ENCODE data around the gene LCA5L.

Gene LCA5L

GRCh38 chr21:39479814-39480182 lies 34.2 kb upstream of the LCA5L start:
- no peak for DNase-seq (ENCODE audit: low read depth)
- TF ChIP-seq, protein P1, sequence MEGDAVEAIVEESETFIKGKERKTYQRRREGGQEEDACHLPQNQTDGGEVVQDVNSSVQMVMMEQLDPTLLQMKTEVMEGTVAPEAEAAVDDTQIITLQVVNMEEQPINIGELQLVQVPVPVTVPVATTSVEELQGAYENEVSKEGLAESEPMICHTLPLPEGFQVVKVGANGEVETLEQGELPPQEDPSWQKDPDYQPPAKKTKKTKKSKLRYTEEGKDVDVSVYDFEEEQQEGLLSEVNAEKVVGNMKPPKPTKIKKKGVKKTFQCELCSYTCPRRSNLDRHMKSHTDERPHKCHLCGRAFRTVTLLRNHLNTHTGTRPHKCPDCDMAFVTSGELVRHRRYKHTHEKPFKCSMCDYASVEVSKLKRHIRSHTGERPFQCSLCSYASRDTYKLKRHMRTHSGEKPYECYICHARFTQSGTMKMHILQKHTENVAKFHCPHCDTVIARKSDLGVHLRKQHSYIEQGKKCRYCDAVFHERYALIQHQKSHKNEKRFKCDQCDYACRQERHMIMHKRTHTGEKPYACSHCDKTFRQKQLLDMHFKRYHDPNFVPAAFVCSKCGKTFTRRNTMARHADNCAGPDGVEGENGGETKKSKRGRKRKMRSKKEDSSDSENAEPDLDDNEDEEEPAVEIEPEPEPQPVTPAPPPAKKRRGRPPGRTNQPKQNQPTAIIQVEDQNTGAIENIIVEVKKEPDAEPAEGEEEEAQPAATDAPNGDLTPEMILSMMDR (IDR thresholded peaks at IDR 0.05; ENCODE audit: control insufficient read depth, extremely low read depth, insufficient read depth): no peak
- H3K4me3 ChIP-seq (ENCODE audit: low read depth, low read length): no peak overlapping the region

DNA sequence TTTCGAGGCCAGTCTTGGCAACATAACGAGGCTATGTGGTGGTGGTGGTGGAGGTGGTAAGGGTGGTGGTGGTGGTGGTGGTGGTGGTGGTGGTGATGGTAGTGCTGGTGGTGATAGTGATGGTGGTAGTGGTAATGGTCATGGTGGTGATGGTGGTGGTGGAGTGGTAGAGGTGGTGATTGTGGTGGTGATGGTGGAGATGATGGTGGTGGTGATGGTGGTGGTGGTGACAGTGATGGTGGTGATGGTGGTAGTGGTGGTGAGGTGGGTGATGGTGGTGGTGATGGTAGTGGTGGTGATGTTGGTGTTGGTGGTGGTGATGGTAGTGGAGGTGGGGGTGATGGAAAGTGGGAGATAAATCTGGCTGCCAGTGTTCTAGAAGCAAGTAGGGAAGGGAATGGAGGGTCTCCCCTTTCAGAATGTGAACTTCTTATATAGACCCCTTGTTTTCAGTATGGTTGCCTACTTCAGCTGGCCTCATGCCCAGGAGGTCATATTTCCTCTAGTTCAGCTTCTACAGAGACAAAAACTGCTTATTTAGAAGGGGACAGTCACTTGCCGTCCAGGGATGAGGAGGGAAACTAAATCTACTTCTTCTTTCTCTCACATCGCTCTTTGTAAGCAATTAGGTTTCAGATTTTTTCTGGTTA lies 33.7 kb upstream of the LCA5L start:
- no peak overlapping the region for H3K4me3 ChIP-seq (ENCODE audit: low read depth, low read length)
- DNase-seq (ENCODE audit: low read depth): no peak
- TF ChIP-seq, protein P1 (IDR thresholded peaks at IDR 0.05; ENCODE audit: control insufficient read depth, extremely low read depth, insufficient read depth): no peak

GRCh38 chr21:39474611-39475010 lies 29.0 kb upstream of the LCA5L start:
- TF ChIP-seq, protein P1 (IDR thresholded peaks at IDR 0.05; ENCODE audit: control insufficient read depth, extremely low read depth, insufficient read depth): no peak
- no peak for DNase-seq (ENCODE audit: low read depth)
- H3K4me3 ChIP-seq (ENCODE audit: low read depth, low read length): no peak overlapping the region

DNA sequence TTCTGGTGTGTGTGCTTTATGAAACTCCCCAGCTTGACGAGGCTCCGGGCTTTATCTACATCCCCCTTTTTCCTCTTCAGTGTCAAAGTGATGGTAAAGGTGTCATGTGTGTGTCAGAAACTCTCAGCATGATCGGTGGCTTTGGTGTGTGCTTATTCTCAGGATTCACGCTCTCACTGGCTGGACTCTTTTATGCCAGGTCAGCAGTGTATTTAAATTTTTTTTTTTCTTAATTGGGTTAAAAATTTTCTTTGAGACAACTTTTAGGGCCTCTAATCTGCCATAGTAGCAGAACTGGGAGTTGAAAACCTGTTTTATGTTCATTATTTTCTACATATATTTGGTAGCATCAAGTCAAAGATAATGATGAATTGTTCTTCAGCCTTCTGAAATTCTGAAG lies 27.2 kb upstream of the LCA5L start:
- DNase-seq (ENCODE audit: low read depth): no peak
- H3K4me3 ChIP-seq (ENCODE audit: low read depth, low read length): no peak overlapping the region
- TF ChIP-seq, protein P1 (IDR thresholded peaks at IDR 0.05; ENCODE audit: control insufficient read depth, extremely low read depth, insufficient read depth): no peak

DNA sequence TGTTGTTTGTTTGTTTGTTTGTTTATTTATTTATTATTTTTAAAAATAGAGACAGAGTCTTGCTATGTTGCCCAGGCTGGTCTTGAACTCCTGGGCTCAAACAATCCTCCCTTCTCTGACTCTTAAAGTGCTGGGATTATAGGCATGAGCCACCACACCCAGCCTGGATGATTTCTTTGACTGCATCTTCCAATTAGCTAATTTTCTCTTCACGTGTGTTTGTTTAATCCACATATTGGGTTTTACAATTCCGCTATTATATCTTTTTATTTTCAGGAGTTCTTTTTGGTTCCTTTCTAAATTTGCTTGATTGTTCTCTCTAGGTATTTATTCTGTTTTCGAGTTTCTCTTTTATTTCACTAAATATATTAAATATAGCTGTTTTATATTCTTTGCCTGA lies 26.0 kb upstream of the LCA5L start:
- H3K4me3 ChIP-seq (ENCODE audit: low read depth, low read length): no peak overlapping the region
- TF ChIP-seq, protein P1 (IDR thresholded peaks at IDR 0.05; ENCODE audit: control insufficient read depth, extremely low read depth, insufficient read depth): no peak
- DNase-seq (ENCODE audit: low read depth): no peak

GRCh38 chr21:39468559-39468958 lies 23.0 kb upstream of the LCA5L start:
- H3K4me3 ChIP-seq (ENCODE audit: low read depth, low read length): no peak overlapping the region
- no peak for DNase-seq (ENCODE audit: low read depth)
- TF ChIP-seq, protein P1 (IDR thresholded peaks at IDR 0.05; ENCODE audit: control insufficient read depth, extremely low read depth, insufficient read depth): no peak

GRCh38 chr21:39467746-39468145 lies 22.2 kb upstream of the LCA5L start:
- DNase-seq (ENCODE audit: low read depth): no peak
- TF ChIP-seq, protein P1 (IDR thresholded peaks at IDR 0.05; ENCODE audit: control insufficient read depth, extremely low read depth, insufficient read depth): no peak
- H3K4me3 ChIP-seq (ENCODE audit: low read depth, low read length): no peak overlapping the region
